HTERT RPE-1 (cell line): Measurements from ENCODE around the gene PKD1L1.
"Not testable (repeated sequence)": the region's sequence is repeated elsewhere in the genome, so short reads cannot be mapped to it uniquely, and the experiment has no call there.

Experiments used
- in situ Hi-C: fragments of 300-500 bp; cut with MboI; formaldehyde crosslinking; loops from 4 replicates; pipeline ENCODE4 v1.14.3; 2020; ENCODE audit warnings: low sequenced_read_pairs

Gene PKD1L1

GRCh38 chr7:47957156-47957555 lies 8.9 kb upstream of the PKD1L1 start:
- in situ Hi-C loops, result no loop called here

- in situ Hi-C loops, result no loop called here
Observed at GRCh38 chr7:47956220-47956619, 8.0 kb upstream of the PKD1L1 start.

DNA sequence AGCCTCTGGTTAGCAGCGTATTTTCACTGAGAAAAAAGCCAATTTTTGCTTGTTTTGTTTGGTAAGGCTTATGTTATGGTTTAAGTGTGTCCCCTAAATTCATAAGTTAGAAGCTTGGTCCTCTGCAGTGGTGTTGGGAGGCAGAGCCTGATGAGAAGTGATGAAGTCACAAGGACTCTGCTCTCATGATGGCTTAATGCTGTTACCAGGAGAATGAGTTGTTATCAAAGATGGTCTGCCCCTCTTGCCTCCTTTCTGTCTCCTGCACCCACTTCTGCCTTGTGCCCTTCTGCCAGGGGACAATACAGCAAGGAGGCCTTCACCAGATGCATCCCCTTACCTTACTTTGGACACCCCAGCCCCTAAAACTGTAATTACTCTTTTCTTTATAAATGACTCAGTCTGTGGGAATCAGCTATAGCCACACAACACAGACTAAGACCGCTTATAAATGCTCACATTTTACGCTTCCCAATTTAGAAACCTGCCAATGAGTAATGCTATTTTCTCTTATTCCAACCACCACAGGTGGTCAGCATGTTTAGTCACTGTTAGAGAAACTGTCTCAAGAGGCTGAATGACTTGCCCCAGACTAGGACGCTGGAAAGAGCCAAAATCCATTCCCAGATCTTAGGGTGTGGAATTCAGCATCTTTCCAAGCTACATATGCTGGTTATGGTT lies 6.1 kb upstream of the PKD1L1 start:
- in situ Hi-C loops, result no loop called here

GRCh38 chr7:47953822-47954221 lies 5.6 kb upstream of the PKD1L1 start:
- in situ Hi-C loops, result no loop called here

DNA sequence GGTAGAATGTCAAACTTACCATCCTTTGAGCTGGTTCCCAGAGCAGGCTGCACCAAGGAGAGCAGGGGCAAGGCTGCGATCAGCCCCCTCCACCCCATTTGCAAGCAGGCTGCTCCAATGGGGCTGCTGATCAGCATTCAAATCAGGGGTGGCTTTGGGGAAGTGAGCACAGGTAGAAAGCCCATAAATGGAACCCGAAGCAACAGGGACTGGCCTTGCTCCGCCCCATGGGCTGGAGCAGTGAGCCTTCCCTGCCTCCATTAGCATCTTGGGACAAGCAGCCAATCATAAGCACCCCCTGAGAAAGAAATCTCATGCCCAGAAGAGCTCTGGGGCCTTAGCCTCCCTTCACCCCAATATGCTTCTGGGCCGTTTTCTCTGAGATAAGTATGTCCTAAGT lies 4.0 kb upstream of the PKD1L1 start:
- in situ Hi-C loops, result no loop called here

- in situ Hi-C loops, result no loop called here
Observed at GRCh38 chr7:47951374-47951773, 3.1 kb upstream of the PKD1L1 start.

GRCh38 chr7:47950714-47951113 lies 2.4 kb upstream of the PKD1L1 start:
- in situ Hi-C loops, result no loop called here

DNA sequence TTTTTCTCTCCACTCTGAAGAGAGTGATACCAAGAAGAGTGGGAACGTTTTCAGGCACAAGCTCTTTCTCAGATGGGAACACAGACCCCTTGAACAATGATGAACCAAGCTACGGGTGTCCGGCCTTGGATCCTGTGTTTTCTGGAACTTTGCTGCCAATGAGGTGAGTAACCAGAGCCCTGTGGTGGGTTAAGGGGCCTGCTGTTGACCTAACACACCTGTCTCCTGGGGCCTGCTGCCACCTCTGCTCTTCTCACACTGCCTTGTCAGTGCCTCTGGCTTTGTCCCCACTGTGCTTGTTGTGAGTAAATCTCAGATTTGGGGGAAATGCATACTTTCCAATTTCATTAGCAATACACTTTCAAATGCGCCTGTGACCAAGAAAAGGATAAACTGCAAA lies 1.4 kb upstream of the PKD1L1 start:
- in situ Hi-C loops, result no loop called here

DNA sequence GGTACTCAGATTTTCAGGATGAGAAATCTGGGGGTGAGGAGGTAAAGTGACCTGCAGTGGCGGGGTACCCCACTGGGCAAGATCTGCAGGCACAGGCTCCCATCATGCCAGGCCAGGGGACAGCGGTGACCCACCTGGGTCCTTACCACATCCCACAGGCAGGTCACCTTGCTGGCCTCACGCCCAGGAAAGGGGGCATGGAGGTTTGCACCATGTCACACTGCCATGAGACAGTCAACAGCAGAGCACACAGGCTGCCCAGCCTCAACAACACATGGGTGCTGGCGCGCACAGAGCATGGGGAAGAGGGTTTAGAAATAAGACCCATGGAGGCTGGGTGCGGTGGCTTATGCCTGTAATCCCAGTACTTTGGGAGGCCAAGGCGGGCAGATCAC lies 914 bp downstream of the PKD1L1 start:
- in situ Hi-C loops, result no loop called here

DNA sequence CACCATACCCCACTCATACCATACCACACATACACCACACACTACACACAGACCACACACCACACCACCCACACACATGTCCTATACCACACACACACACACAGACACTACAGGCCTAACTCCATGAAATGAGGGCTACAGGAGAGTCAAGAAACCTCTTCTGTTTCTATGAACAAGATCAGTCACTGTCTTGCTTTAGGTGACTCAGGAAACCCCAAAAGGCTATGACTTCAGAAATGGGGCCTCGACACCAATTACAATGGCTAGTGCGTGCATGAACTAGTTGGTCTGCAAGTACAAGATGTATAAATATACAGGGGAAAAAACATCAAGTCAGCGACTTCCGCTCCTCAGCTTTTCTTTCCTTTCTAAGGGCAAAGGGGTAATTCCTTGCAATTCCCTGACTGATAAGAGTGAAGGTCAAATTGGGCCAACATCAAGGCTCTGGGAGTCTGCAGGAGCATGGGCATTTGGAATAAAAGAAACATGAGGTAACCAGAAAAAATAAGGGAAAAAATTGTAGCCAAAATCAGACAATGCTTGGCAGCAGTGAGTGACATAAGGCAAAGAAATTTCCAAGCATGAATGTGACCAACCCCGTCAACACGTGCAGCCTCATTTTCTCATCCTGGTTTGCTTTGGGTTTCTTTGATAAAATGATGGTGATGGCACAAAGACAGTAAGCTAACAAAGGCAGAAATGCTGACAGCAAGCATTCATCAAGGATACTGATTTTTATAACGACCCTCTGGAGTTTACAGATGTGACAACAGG lies 1.5 kb downstream of the PKD1L1 start:
- in situ Hi-C loops, result no loop called here

DNA sequence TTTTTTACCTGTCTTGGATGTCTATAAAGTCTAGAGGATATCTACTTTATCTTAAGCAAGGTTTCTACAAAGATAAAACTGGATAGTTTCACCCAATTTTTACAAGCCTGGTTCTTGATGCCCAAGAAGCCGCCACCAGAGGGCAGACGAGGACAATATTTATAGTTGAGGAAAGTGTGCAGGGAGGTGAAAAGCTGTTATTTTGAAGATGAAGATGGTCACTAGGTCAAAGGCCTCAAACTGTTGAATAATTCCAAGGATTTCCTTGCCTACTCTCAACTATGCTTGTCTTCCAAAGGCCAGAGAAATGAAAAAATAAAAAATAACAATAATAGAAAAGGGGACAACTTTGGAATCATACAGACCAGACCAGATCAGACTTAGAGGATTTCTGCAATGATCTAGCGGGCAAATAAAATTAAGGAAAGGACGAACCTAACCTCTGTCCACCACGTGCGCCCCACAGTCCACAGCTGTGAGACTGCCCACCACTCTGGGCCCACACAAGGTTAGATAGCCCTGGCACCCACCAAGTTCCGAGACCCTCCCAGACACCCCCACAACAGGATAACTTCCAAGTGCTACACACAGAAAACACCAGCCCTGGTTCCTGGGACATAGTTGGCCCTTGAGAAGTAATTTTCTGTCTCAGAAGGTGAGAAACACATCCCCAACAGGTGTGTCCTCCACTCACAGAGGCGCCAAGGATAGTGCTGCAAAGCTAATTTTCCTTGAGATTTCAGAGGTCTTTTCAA lies 2.8 kb downstream of the PKD1L1 start:
- in situ Hi-C loops, result no loop called here

- in situ Hi-C loops, result no loop called here
Observed at GRCh38 chr7:47944536-47945260, 3.6 kb downstream of the PKD1L1 start.

DNA sequence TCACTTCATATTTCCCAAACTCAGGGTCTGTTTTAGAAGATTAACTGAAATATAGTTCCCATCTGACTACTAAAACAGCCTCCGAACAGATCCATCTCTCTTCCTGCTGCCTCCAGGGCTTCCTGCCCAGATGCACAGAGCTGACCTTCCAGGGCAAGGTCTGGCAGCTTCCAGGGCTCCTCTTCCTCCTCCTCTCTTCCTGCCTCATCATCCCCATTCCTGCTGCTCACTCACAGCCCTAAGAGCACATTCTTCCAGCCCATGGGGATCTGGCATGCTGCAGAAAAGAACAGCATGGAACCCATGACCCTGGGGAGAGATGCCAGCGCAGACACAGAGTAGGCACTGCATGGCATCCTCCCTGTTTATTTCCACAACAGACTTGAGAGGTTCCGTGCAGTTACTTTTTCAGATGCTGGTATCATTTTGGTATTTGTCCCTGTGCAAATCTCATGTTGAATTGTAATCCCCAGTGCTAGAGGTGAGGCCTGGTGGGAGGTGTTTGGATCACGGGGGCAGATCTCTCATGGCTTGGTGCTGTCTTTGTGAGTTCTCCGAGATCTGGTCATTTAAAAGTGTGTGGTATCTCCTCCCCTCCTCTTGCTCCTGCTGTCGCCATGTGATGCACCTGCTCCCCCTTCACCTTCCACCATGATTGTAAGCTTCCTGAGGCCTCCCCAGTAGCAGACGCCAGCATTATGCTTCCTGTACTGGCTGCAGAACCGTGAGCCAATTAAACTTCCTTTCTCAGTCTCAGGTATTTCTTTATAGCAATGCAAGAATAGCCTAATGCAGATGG lies 4.4 kb downstream of the PKD1L1 start:
- in situ Hi-C loops, result no loop called here

- in situ Hi-C loops, result not testable (repeated sequence)
Observed at GRCh38 chr7:47942651-47943050, 5.6 kb downstream of the PKD1L1 start.

DNA sequence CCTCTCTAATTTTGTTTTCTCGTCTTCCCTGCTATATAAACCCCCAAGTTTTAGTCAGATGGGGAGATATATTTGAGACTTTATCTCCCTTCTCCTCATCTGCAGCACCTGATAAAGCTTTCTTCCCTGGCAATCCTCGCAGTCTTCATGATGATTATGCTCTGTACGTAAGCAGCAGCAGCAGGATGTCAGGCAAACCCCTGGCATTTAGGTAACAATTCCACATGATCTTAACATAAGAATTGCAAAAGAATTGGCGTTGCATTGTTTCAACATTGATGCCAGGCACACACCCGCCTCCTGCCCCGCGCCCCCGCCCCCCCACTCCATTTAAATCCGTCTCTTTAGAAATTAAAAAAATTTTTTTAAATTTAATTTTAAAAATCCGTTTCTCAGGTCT lies 6.1 kb downstream of the PKD1L1 start:
- in situ Hi-C loops, result no loop called here

DNA sequence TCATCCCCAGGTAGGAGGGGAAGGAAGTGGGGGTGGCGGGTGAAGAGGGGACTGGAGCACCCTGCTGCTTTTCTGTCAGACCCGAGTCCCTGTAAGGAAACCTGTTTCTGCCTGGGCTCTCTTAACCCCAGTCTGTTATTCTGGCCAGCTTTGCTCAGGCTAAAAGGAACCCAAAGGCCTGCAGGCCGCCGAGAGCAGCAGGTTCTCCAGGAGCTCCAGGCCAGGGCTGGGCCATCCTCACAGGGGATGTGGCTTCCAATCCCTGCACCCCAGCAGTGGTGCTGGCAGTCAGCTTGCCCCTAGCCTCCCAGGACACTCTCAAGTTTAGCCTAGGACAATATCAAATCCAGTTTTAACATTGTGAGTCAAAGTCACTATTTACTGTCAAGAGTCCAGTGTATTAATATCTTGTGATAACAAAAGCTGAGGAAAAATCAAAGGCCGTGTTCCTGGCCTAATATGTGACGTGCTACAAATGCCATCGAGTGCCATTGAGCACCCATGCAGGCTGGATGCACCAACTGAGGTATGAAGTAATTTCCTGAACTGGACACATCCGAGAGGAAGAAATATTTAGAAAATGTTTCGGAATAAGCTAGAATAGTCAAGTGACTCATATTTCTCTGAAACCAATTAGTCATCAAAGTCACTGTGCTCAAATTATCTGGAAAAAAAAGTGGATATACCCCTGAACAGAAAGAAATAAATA lies 7.0 kb downstream of the PKD1L1 start:
- in situ Hi-C loops, result no loop called here

DNA sequence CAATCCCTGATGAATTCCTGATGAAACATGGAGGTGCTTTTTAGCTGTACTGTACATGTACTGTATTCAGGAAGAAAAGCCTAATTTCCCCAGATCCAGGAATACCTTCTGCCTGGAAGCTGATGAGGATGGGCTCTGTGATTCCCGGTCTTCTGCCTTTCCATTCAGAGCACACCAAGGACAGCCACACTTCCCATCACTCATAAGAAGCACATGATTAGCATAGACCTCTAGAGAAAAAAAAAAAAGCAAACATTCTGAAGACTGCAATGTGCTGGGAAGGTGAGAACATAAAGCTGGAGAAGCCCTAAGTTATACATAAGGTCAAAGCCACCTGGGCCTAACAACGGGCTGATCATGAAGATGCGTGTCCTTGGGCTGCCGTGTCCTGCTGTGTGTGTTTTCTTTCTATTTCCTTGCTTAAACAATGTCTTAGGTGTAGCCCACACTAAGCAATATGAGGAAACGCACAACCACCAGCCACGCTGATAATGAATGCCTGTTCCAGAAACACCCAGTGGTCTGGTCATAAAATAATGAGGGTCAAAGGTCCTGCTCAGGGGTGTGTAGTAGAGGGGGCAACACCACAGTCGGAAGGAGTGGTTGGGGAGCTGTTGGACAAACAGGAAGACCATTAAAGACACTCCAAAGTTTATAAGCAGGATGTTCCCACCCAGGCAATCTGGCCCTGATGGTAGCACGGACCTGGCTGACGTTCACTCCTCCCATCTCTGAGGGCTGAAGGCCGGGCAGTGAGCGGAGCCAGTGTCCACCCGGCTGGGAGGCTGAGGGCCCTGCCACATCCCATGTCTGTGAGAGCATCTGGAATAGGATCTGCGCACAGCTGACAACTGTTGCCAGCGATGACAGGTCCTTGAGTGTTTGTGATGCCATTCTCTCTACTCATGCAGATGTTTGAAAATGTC lies 7.9 kb downstream of the PKD1L1 start:
- in situ Hi-C loops, result no loop called here

DNA sequence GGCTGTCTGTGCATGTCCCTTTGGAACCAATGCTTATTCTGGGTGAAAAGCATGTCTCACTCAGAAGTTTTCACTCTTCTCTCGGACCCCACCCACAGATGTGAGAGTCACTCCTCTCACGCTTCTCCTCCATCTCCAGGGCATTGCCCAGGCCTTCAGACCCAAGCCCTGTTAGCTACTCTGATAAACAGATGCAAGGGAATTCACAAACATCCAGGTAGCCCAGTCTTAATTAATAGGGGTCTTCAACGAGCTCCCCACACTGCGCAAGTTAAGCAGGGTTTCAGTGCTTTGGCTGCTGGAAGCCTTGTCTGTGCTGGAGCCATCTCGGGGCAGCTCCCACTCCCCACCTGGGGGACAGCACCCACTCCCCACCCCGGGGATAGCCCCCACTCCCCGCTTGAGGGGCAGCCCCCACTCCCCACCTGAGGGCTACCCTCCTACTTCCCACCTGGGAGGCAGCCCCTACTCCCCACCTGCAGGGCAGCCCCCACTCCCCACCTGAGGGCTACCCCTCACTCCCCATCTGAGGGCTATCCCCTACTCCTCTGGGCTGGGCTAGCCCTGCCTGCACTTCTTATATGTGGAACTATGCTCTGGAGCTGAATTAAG lies 8.7 kb downstream of the PKD1L1 start:
- in situ Hi-C loops, result no loop called here
